ENCODE data around the gene HNF1B.

The HNF1B gene

GRCh38 chr17:37659925-37660324, 84.9 kb downstream of the HNF1B start:
- POLR2A ChIA-PET: no interaction called here
- Histone ChIP-seq H3K27me3 (replicated peaks in 2 of 5; ENCODE audit: control insufficient read depth in 4 of 5, insufficient read depth in 5 of 5, low read length in 4 of 5) (peaks cover 0 to 3% (median 0%) of the 10 kb centered on the region in 5 experiments), H3K4me3 (ENCODE audit: control insufficient read depth in 1 of 7, extremely low read depth in 1 of 7, insufficient read depth in 4 of 7, low read depth in 2 of 7, low read length in 6 of 7) (no peak overlapping the region), H3K4me1 (ENCODE audit: control extremely low read depth in 1 of 4, control insufficient read depth in 4 of 4, insufficient read depth in 4 of 4, low read length in 3 of 4) (no peaks in the 10 kb centered on the region), H3K9me3 (ENCODE audit: control extremely low read depth in 1 of 5, control insufficient read depth in 4 of 5, insufficient read depth in 2 of 5, low read depth in 1 of 5, low read length in 4 of 5) (no peaks in the 10 kb centered on the region), H3K36me3 (ENCODE audit: control insufficient read depth in 4 of 4, insufficient read depth in 4 of 4, low read length in 3 of 4) (no peaks in the 10 kb centered on the region), H3K27ac (ENCODE audit: insufficient read depth in 1 of 2, low read depth in 1 of 2, low read length in 2 of 2, poor library complexity in 1 of 2, severe bottlenecking in 2 of 2) (no peak overlapping the region)
- DNase-seq: no peak
- CTCF ChIA-PET: interaction anchor here (1.7 to 2.2 kb wide), 2 partner anchors 9 to 11 kb away, joined by 6 read pairs; no protein-coding TSS in a partner anchor
- 100% methylated on average over 2 of the region's 5 CpGs for WGBS (ENCODE audit: insufficient coverage)

- no peak overlapping the region for H3K4me3 ChIP-seq (ENCODE audit: control insufficient read depth in 1 of 7, extremely low read depth in 1 of 7, insufficient read depth in 4 of 7, low read depth in 2 of 7, low read length in 6 of 7)
- peaks cover 0 to under 1% (median 0%) of the 10 kb centered on the region in 5 experiments for H3K27me3 ChIP-seq (replicated peaks in 2 of 5; ENCODE audit: control insufficient read depth in 4 of 5, insufficient read depth in 5 of 5, low read length in 4 of 5)
- 71% methylated on average over 1 of the region's 1 CpG for WGBS (ENCODE audit: insufficient coverage)
- no peaks in the 10 kb centered on the region for H3K36me3 ChIP-seq (ENCODE audit: control insufficient read depth in 4 of 4, insufficient read depth in 4 of 4, low read length in 3 of 4)
- H3K9me3 ChIP-seq (ENCODE audit: control extremely low read depth in 1 of 5, control insufficient read depth in 4 of 5, insufficient read depth in 2 of 5, low read depth in 1 of 5, low read length in 4 of 5): no peaks in the 10 kb centered on the region
- no peak overlapping the region for H3K27ac ChIP-seq (ENCODE audit: insufficient read depth in 1 of 2, low read depth in 1 of 2, low read length in 2 of 2, poor library complexity in 1 of 2, severe bottlenecking in 2 of 2)
- no peaks in the 10 kb centered on the region for H3K4me1 ChIP-seq (ENCODE audit: control extremely low read depth in 1 of 4, control insufficient read depth in 4 of 4, insufficient read depth in 4 of 4, low read length in 3 of 4)
- DNase-seq: no peak
- POLR2A ChIA-PET: no interaction called here
- CTCF ChIA-PET: interaction anchor here (1.1 to 1.4 kb wide), 2 partner anchors 8 to 12 kb away, joined by 3 to 4 read pairs; no protein-coding TSS in a partner anchor
Measured at GRCh38 chr17:37657202-37657601, 87.7 kb downstream of the HNF1B start.

GRCh38 chr17:37651849-37652248, 93.0 kb downstream of the HNF1B start:
- WGBS (ENCODE audit: insufficient coverage): 92% methylated on average over 2 of the region's 2 CpGs
- POLR2A ChIA-PET: interaction anchor here (0.6 kb wide), 1 partner anchor 18 kb away, joined by 4 read pairs; no protein-coding TSS in a partner anchor
- no peaks in the 10 kb centered on the region for H3K9me3 ChIP-seq (ENCODE audit: control extremely low read depth in 1 of 5, control insufficient read depth in 4 of 5, insufficient read depth in 2 of 5, low read depth in 1 of 5, low read length in 4 of 5)
- H3K27me3 ChIP-seq (replicated peaks in 2 of 5; ENCODE audit: control insufficient read depth in 4 of 5, insufficient read depth in 5 of 5, low read length in 4 of 5): peaks cover 4 to 32% (median 9%) of the 10 kb centered on the region in 5 experiments
- H3K36me3 ChIP-seq (ENCODE audit: control insufficient read depth in 4 of 4, insufficient read depth in 4 of 4, low read length in 3 of 4): no peaks in the 10 kb centered on the region
- DNase-seq: no peak
- CTCF ChIA-PET: interaction anchor here (1.3 to 2.5 kb wide), 2 partner anchors 164 to 192 kb away, joined by 3 to 13 read pairs; no protein-coding TSS in a partner anchor
- H3K4me3 ChIP-seq (ENCODE audit: control insufficient read depth in 1 of 7, extremely low read depth in 1 of 7, insufficient read depth in 4 of 7, low read depth in 2 of 7, low read length in 6 of 7): no peak overlapping the region
- no peak overlapping the region for H3K27ac ChIP-seq (ENCODE audit: insufficient read depth in 1 of 2, low read depth in 1 of 2, low read length in 2 of 2, poor library complexity in 1 of 2, severe bottlenecking in 2 of 2)
- no peaks in the 10 kb centered on the region for H3K4me1 ChIP-seq (ENCODE audit: control extremely low read depth in 1 of 4, control insufficient read depth in 4 of 4, insufficient read depth in 4 of 4, low read length in 3 of 4)

- Histone ChIP-seq H3K36me3 (ENCODE audit: control insufficient read depth in 4 of 4, insufficient read depth in 4 of 4, low read length in 3 of 4) (no peaks in the 10 kb centered on the region), H3K9me3 (ENCODE audit: control extremely low read depth in 1 of 5, control insufficient read depth in 4 of 5, insufficient read depth in 2 of 5, low read depth in 1 of 5, low read length in 4 of 5) (no peaks in the 10 kb centered on the region), H3K27me3 (replicated peaks in 2 of 5; ENCODE audit: control insufficient read depth in 4 of 5, insufficient read depth in 5 of 5, low read length in 4 of 5) (peaks cover 10 to 46% (median 17%) of the 10 kb centered on the region in 5 experiments), H3K4me3 (ENCODE audit: control insufficient read depth in 1 of 7, extremely low read depth in 1 of 7, insufficient read depth in 4 of 7, low read depth in 2 of 7, low read length in 6 of 7) (no peak overlapping the region), H3K4me1 (ENCODE audit: control extremely low read depth in 1 of 4, control insufficient read depth in 4 of 4, insufficient read depth in 4 of 4, low read length in 3 of 4) (no peaks in the 10 kb centered on the region), H3K27ac (ENCODE audit: insufficient read depth in 1 of 2, low read depth in 1 of 2, low read length in 2 of 2, poor library complexity in 1 of 2, severe bottlenecking in 2 of 2) (no peak overlapping the region)
- ChIA-PET CTCF (interaction anchor here (0.6 to 2.5 kb wide), 9 partner anchors 9 to 193 kb away, joined by 3 to 13 read pairs (median 3); no protein-coding TSS in a partner anchor), POLR2A (interaction anchor here (0.6 kb wide), 1 partner anchor 170 kb away, joined by 8 read pairs; no protein-coding TSS in a partner anchor)
- WGBS (ENCODE audit: insufficient coverage): 14% methylated on average over 2 of the region's 6 CpGs
- peak in 2 of 3 donors; percentile 19 to 21 for DNase-seq
Measured at GRCh38 chr17:37650419-37651003, 94.3 kb downstream of the HNF1B start.

- POLR2A ChIA-PET: no interaction called here
- no peak overlapping the region for H3K4me3 ChIP-seq (ENCODE audit: control insufficient read depth in 1 of 7, extremely low read depth in 1 of 7, insufficient read depth in 4 of 7, low read depth in 2 of 7, low read length in 6 of 7)
- no peaks in the 10 kb centered on the region for H3K9me3 ChIP-seq (ENCODE audit: control extremely low read depth in 1 of 5, control insufficient read depth in 4 of 5, insufficient read depth in 2 of 5, low read depth in 1 of 5, low read length in 4 of 5)
- WGBS (ENCODE audit: insufficient coverage): 54% methylated on average over 2 of the region's 2 CpGs
- CTCF ChIA-PET: interaction anchor here (1.3 to 1.7 kb wide), 4 partner anchors 9 to 89 kb away, joined by 3 to 6 read pairs (median 4); no protein-coding TSS in a partner anchor
- H3K27ac ChIP-seq (ENCODE audit: insufficient read depth in 1 of 2, low read depth in 1 of 2, low read length in 2 of 2, poor library complexity in 1 of 2, severe bottlenecking in 2 of 2): no peak overlapping the region
- H3K27me3 ChIP-seq (replicated peaks in 2 of 5; ENCODE audit: control insufficient read depth in 4 of 5, insufficient read depth in 5 of 5, low read length in 4 of 5): peaks cover 14 to 60% (median 25%) of the 10 kb centered on the region in 5 experiments
- peaks cover 0 to 4% (median 2%) of the 10 kb centered on the region in 4 experiments for H3K4me1 ChIP-seq (ENCODE audit: control extremely low read depth in 1 of 4, control insufficient read depth in 4 of 4, insufficient read depth in 4 of 4, low read length in 3 of 4)
- no peaks in the 10 kb centered on the region for H3K36me3 ChIP-seq (ENCODE audit: control insufficient read depth in 4 of 4, insufficient read depth in 4 of 4, low read length in 3 of 4)
- no peak for DNase-seq
Measured at GRCh38 chr17:37648555-37648954, 96.3 kb downstream of the HNF1B start.

- H3K4me3 ChIP-seq (ENCODE audit: control insufficient read depth in 1 of 7, extremely low read depth in 1 of 7, insufficient read depth in 4 of 7, low read depth in 2 of 7, low read length in 6 of 7): no peak overlapping the region
- H3K27me3 ChIP-seq (replicated peaks in 2 of 5; ENCODE audit: control insufficient read depth in 4 of 5, insufficient read depth in 5 of 5, low read length in 4 of 5): peaks cover 14 to 60% (median 25%) of the 10 kb centered on the region in 5 experiments
- POLR2A ChIA-PET: no interaction called here
- peaks cover 0 to 7% (median 3%) of the 10 kb centered on the region in 4 experiments for H3K4me1 ChIP-seq (ENCODE audit: control extremely low read depth in 1 of 4, control insufficient read depth in 4 of 4, insufficient read depth in 4 of 4, low read length in 3 of 4)
- H3K36me3 ChIP-seq (ENCODE audit: control insufficient read depth in 4 of 4, insufficient read depth in 4 of 4, low read length in 3 of 4): no peaks in the 10 kb centered on the region
- no peak overlapping the region for H3K27ac ChIP-seq (ENCODE audit: insufficient read depth in 1 of 2, low read depth in 1 of 2, low read length in 2 of 2, poor library complexity in 1 of 2, severe bottlenecking in 2 of 2)
- 100% methylated on average over 1 of the region's 1 CpG for WGBS (ENCODE audit: insufficient coverage)
- no peak for DNase-seq
- CTCF ChIA-PET: interaction anchor here (1.3 to 1.7 kb wide), 2 partner anchors 11 to 90 kb away, joined by 3 to 6 read pairs; no protein-coding TSS in a partner anchor
- H3K9me3 ChIP-seq (ENCODE audit: control extremely low read depth in 1 of 5, control insufficient read depth in 4 of 5, insufficient read depth in 2 of 5, low read depth in 1 of 5, low read length in 4 of 5): no peaks in the 10 kb centered on the region
Measured at GRCh38 chr17:37647856-37648255, 97.0 kb downstream of the HNF1B start.

- DNase-seq: no peak
- no peaks in the 10 kb centered on the region for H3K9me3 ChIP-seq (ENCODE audit: control extremely low read depth in 1 of 5, control insufficient read depth in 4 of 5, insufficient read depth in 2 of 5, low read depth in 1 of 5, low read length in 4 of 5)
- H3K4me1 ChIP-seq (ENCODE audit: control extremely low read depth in 1 of 4, control insufficient read depth in 4 of 4, insufficient read depth in 4 of 4, low read length in 3 of 4): peaks cover 2 to 19% (median 16%) of the 10 kb centered on the region in 4 experiments
- ChIA-PET CTCF (interaction anchor here (0.9 to 1.7 kb wide), 4 partner anchors 11 to 172 kb away, joined by 3 to 5 read pairs (median 3); no protein-coding TSS in a partner anchor), POLR2A (interaction anchor here (0.6 kb wide), 1 partner anchor 84 kb away, joined by 3 read pairs; no protein-coding TSS in a partner anchor)
- H3K36me3 ChIP-seq (ENCODE audit: control insufficient read depth in 4 of 4, insufficient read depth in 4 of 4, low read length in 3 of 4): peaks cover 0 to 10% (median 7%) of the 10 kb centered on the region in 4 experiments
- WGBS (ENCODE audit: insufficient coverage): 33% methylated on average over 3 of the region's 3 CpGs
- H3K4me3 ChIP-seq (ENCODE audit: control insufficient read depth in 1 of 7, extremely low read depth in 1 of 7, insufficient read depth in 4 of 7, low read depth in 2 of 7, low read length in 6 of 7): peak overlapping the region in 6 of 7 experiments; percentile 92 to 98 (median 94)
- peaks cover 11 to 46% (median 22%) of the 10 kb centered on the region in 5 experiments for H3K27me3 ChIP-seq (replicated peaks in 2 of 5; ENCODE audit: control insufficient read depth in 4 of 5, insufficient read depth in 5 of 5, low read length in 4 of 5)
- no peak overlapping the region for H3K27ac ChIP-seq (ENCODE audit: insufficient read depth in 1 of 2, low read depth in 1 of 2, low read length in 2 of 2, poor library complexity in 1 of 2, severe bottlenecking in 2 of 2)
Measured at GRCh38 chr17:37643869-37644268, 101.0 kb downstream of the HNF1B start.
